H9 (cell line): ENCODE results near the gene FLACC1. TPM values are rescaled to one million over a fixed set of nuclear protein-coding genes. Genes with fewer than 3 reads are reported as not detected.

Experiments
- DNase-seq: peaks from one replicate; pipeline ENCODE4 v3.0.0-alpha.2; 2017
- H2AFZ ChIP-seq: one replicate; pipeline ENCODE4 v1.6.1; 2013; ENCODE audit warnings: mild to moderate bottlenecking, low read length, control low read depth, moderate library complexity
- H2AK5ac ChIP-seq: 2 replicates; pipeline ENCODE4 v1.6.1; 2013; ENCODE audit warnings: low read length, control low read depth, mixed read lengths; ENCODE audit not compliant: insufficient read length
- H2BK120ac ChIP-seq: one replicate; pipeline ENCODE4 v1.6.1; 2013; ENCODE audit warnings: low read depth, mild to moderate bottlenecking, low read length, control low read depth, inconsistent platforms; ENCODE audit not compliant: poor library complexity, severe bottlenecking
- H2BK12ac ChIP-seq: 2 replicates; pipeline ENCODE4 v1.6.1; 2013; ENCODE audit warnings: low read length, control low read depth, mixed read lengths, low read depth; ENCODE audit not compliant: insufficient read length
- H2BK15ac ChIP-seq: 2 replicates; pipeline ENCODE4 v1.6.1; 2013; ENCODE audit warnings: low read depth, low read length, control low read depth
- H2BK20ac ChIP-seq: one replicate; pipeline ENCODE4 v1.6.1; 2013; ENCODE audit warnings: low read depth, mild to moderate bottlenecking, low read length, control low read depth, inconsistent platforms; ENCODE audit not compliant: poor library complexity, severe bottlenecking
- H2BK5ac ChIP-seq: 2 replicates; pipeline ENCODE4 v1.6.1; 2013; ENCODE audit warnings: low read length, control low read depth, mixed read lengths; ENCODE audit not compliant: insufficient read length
- H3K14ac ChIP-seq: 2 replicates; pipeline ENCODE4 v1.6.1; 2013; ENCODE audit warnings: low read length, control low read depth; ENCODE audit not compliant: insufficient read depth
- H3K18ac ChIP-seq: 2 replicates; pipeline ENCODE4 v1.6.1; 2013; ENCODE audit warnings: low read depth, mild to moderate bottlenecking, mixed read lengths, low read length, control low read depth; ENCODE audit not compliant: insufficient read length
- H3K23ac ChIP-seq: 2 replicates; pipeline ENCODE4 v1.6.1; 2013; ENCODE audit warnings: low read length, control low read depth, mixed read lengths, low read depth; ENCODE audit not compliant: insufficient read length
- H3K23me2 ChIP-seq: 2 replicates; pipeline ENCODE4 v1.6.1; 2013; ENCODE audit warnings: low read depth, mild to moderate bottlenecking, mixed read lengths, low read length, control low read depth; ENCODE audit not compliant: insufficient read length, poor library complexity, severe bottlenecking
- H3K27ac ChIP-seq: 2 replicates; pipeline ENCODE4 v1.5.1; 2013; ENCODE audit warnings: low read length, control low read depth, mixed read lengths, low read depth; ENCODE audit not compliant: insufficient read length
- H3K27me3 ChIP-seq: 2 replicates; pipeline ENCODE4 v1.6.1; 2013; ENCODE audit warnings: low read length, control low read depth, inconsistent platforms; ENCODE audit not compliant: insufficient read depth
- H3K4ac ChIP-seq: 2 replicates; pipeline ENCODE4 v1.6.1; 2013; ENCODE audit warnings: low read depth, mild to moderate bottlenecking, control low read depth, inconsistent platforms, low read length, moderate library complexity
- H3K4me1 ChIP-seq: 2 replicates; pipeline ENCODE4 v1.6.1; 2013; ENCODE audit warnings: low read length, control low read depth, inconsistent platforms; ENCODE audit not compliant: insufficient read depth
- H3K4me2 ChIP-seq: 2 replicates; pipeline ENCODE4 v1.6.1; 2013; ENCODE audit warnings: low read length, control low read depth, mixed read lengths; ENCODE audit not compliant: insufficient read length, insufficient read depth
- H3K56ac ChIP-seq: 2 replicates; pipeline ENCODE4 v1.6.1; 2013; ENCODE audit warnings: low read depth, mild to moderate bottlenecking, mixed read lengths, low read length, control low read depth; ENCODE audit not compliant: insufficient read length
- H3K79me1 ChIP-seq: 2 replicates; pipeline ENCODE4 v1.6.1; 2013; ENCODE audit warnings: low read depth, mild to moderate bottlenecking, moderate library complexity, low read length, control low read depth, inconsistent platforms; ENCODE audit not compliant: insufficient read depth, poor library complexity, severe bottlenecking
- H3K79me2 ChIP-seq: 2 replicates; pipeline ENCODE4 v1.6.1; 2013; ENCODE audit warnings: low read length, control low read depth, inconsistent platforms; ENCODE audit not compliant: insufficient read depth
- H3K9ac ChIP-seq: 2 replicates; pipeline ENCODE4 v1.6.1; 2013; ENCODE audit warnings: low read length, control low read depth, mixed read lengths; ENCODE audit not compliant: insufficient read length; ENCODE audit errors: extremely low read depth
- H3K9me3 ChIP-seq: one replicate; pipeline ENCODE4 v1.6.1; 2013; ENCODE audit warnings: low read depth, low read length, inconsistent platforms; ENCODE audit not compliant: control insufficient read depth
- H3T11ph ChIP-seq: one replicate; pipeline ENCODE4 v1.6.1; 2013; ENCODE audit warnings: mild to moderate bottlenecking, low read length, control low read depth, inconsistent platforms
- H4K20me1 ChIP-seq: one replicate; pipeline ENCODE4 v1.6.1; 2013; ENCODE audit not compliant: control insufficient read depth, insufficient read length, insufficient read depth
- H4K5ac ChIP-seq: 2 replicates; pipeline ENCODE4 v1.6.1; 2013; ENCODE audit warnings: low read depth, mild to moderate bottlenecking, mixed read lengths, low read length, control low read depth; ENCODE audit not compliant: insufficient read length
- H4K8ac ChIP-seq: replicated peaks from 2 replicates; pipeline ENCODE4 v1.6.1; 2013; ENCODE audit warnings: low read length, control low read depth, mixed read lengths, low read depth; ENCODE audit not compliant: insufficient read length
- H4K91ac ChIP-seq: 2 replicates; pipeline ENCODE4 v1.6.1; 2013; ENCODE audit warnings: low read depth, mild to moderate bottlenecking, moderate library complexity, mixed read lengths, low read length, control low read depth; ENCODE audit not compliant: insufficient read length
- H3K27ac Mint-ChIP-seq, 3 experiments: 2 replicates in 2 of 3; 3 replicates in 1 of 3; pipeline ENCODE4 v1.8.0; 2020 to 2021; ENCODE audit warnings: mixed read lengths in 3 of 3, mild to moderate bottlenecking in 1 of 3, moderate library complexity in 1 of 3
- H3K27me3 Mint-ChIP-seq: 2 replicates; pipeline ENCODE4 v1.8.0; 2021; ENCODE audit warnings: low read depth, mild to moderate bottlenecking, moderate library complexity, mixed read lengths
- H3K36me3 Mint-ChIP-seq, 3 experiments: 2 replicates in 2 of 3; 3 replicates in 1 of 3; pipeline ENCODE4 v1.8.0; 2020 to 2021; ENCODE audit warnings: low read depth in 3 of 3, mixed read lengths in 3 of 3; ENCODE audit not compliant: insufficient read depth in 1 of 3
- H3K4me1 Mint-ChIP-seq, 2 experiments: 2 replicates each; pipeline ENCODE4 v1.8.0; 2020; ENCODE audit warnings: mixed read lengths in 2 of 2
- H3K4me3 Mint-ChIP-seq, 2 experiments: 2 replicates in 1 of 2; 3 replicates in 1 of 2; pipeline ENCODE4 v1.8.0; 2020 to 2021; ENCODE audit warnings: mild to moderate bottlenecking in 2 of 2, mixed read lengths in 2 of 2, moderate library complexity in 1 of 2
- H3K9me3 Mint-ChIP-seq, 2 experiments: 2 replicates in 1 of 2; 3 replicates in 1 of 2; pipeline ENCODE4 v1.8.0; 2020; ENCODE audit warnings: mild to moderate bottlenecking in 2 of 2, mixed read lengths in 2 of 2, moderate library complexity in 1 of 2
- CTCF ChIP-seq: fragments of 200-600 bp; sonication (generic); conservative IDR thresholded peaks from 3 replicates; pipeline ENCODE4 v1.8.0; 2021; ENCODE audit warnings: antibody characterized with exemption, mild to moderate bottlenecking
- WGBS: extraction: QIAGEN DNeasy Blood & Tissue Kit; methylation state at CpG from one replicate; pipeline ENCODE4 v1.1.7; 2013; ENCODE audit warnings: missing lambda C conversion rate, low lambda C conversion rate, mixed read lengths; ENCODE audit not compliant: insufficient read length; ENCODE audit errors: extremely low coverage; 5-methylcytosine and 5-hydroxymethylcytosine counted together
- total RNA-seq: library from RNA; stranded (reverse); gene quantifications from 2 replicates; pipeline ENCODE4 v1.2.1, GENCODE V29; 2021

FLACC1 gene
- total RNA-seq, 1 experiment from 2014 or later, result 0.42 TPM

GRCh38 chr2:201257956-201258665, 99.0 kb downstream of the FLACC1 start:
- H2BK12ac ChIP-seq, result no peak overlapping the region
- no peak overlapping the region for H3T11ph ChIP-seq
- H2AK5ac ChIP-seq, result no peak overlapping the region
- H2BK15ac ChIP-seq, result no peak overlapping the region
- H2BK5ac ChIP-seq, result no peak overlapping the region
- no peaks in the 10 kb centered on the region for H3K79me2 ChIP-seq
- peak; percentile 55 for DNase-seq
- no peak overlapping the region for H3K9ac ChIP-seq
- no peaks in the 10 kb centered on the region for H4K20me1 ChIP-seq
- no peaks in the 10 kb centered on the region; a peak in 1 of 7 replicates for H3K36me3 Mint-ChIP-seq
- H3K4me1 Mint-ChIP-seq, result peaks cover 28% of the 10 kb centered on the region in 2 experiments
- H4K8ac ChIP-seq, result no peak overlapping the region
- no peak overlapping the region for H4K91ac ChIP-seq
- peak overlapping the region; percentile 55 for H3K4me2 ChIP-seq
- WGBS, result no CpG with 5 or more reads among the region's 10 CpGs
- H3K14ac ChIP-seq, result peak overlapping the region; percentile 90
- no peak overlapping the region for H2BK20ac ChIP-seq
- H3K4ac ChIP-seq, result no peak overlapping the region
- H3K9me3 ChIP-seq, result no peaks in the 10 kb centered on the region
- H2BK120ac ChIP-seq, result peak overlapping the region; percentile 65
- peak overlapping the region; percentile 18 for H3K18ac ChIP-seq
- H3K79me1 ChIP-seq, result no peaks in the 10 kb centered on the region
- peaks cover 11% of the 10 kb centered on the region for H3K4me1 ChIP-seq
- no peak overlapping the region for H3K23ac ChIP-seq
- H3K56ac ChIP-seq, result no peak overlapping the region
- no peak for TF ChIP-seq CTCF
- peak overlapping the region; percentile 2 for H3K27ac ChIP-seq
- H3K27me3 ChIP-seq, result no peaks in the 10 kb centered on the region
- peak overlapping the region; percentile 53 to 73 for H3K4me3 Mint-ChIP-seq
- peak overlapping the region; percentile 78 to 90 (median 85) for H3K27ac Mint-ChIP-seq
- H3K23me2 ChIP-seq, result no peaks in the 10 kb centered on the region
- H3K9me3 Mint-ChIP-seq, result no peaks in the 10 kb centered on the region
- no peaks in the 10 kb centered on the region; the same call in 1 of the 2 replicates for H3K27me3 Mint-ChIP-seq
- H2AFZ ChIP-seq, result peak overlapping the region; percentile 35
- H4K5ac ChIP-seq, result peak overlapping the region; percentile 9
